GM12878 (cell line): ENCODE data around the gene CD82. TPM values are rescaled to one million over a fixed set of nuclear protein-coding genes. Genes with fewer than 3 reads are reported as not detected.

Source experiments
- ATF7 ChIP-seq: fragments of 450-650 bp; IDR thresholded peaks from 2 replicates; pipeline ENCODE4 v1.6.1; 2016; ENCODE audit warnings: low read depth, mild to moderate bottlenecking
- CREM ChIP-seq: IDR thresholded peaks from 2 replicates; pipeline ENCODE4 v1.6.1; 2014; ENCODE audit warnings: antibody characterized with exemption, low read depth
- E4F1 ChIP-seq: fragments of 450-650 bp; IDR thresholded peaks from 2 replicates; pipeline ENCODE4 v1.6.1; 2018; ENCODE audit warnings: borderline replicate concordance, mild to moderate bottlenecking; ENCODE audit not compliant: partially characterized antibody
- EED ChIP-seq: sonication (generic); IDR thresholded peaks from 2 replicates; pipeline ENCODE4 v1.6.1; 2016; ENCODE audit warnings: antibody characterized with exemption, low read depth
- ESRRA ChIP-seq: IDR thresholded peaks from 2 replicates; pipeline ENCODE4 v1.6.1; 2012; ENCODE audit warnings: mild to moderate bottlenecking, low read length, improper control_type of control experiment
- FOS ChIP-seq: IDR thresholded peaks from 3 replicates; pipeline ENCODE4 v1.6.1; 2011; ENCODE audit warnings: borderline replicate concordance; ENCODE audit not compliant: insufficient read length; ENCODE audit errors: extremely low read depth
- HCFC1 ChIP-seq: fragments of 150-350 bp; IDR thresholded peaks from 2 replicates; pipeline ENCODE4 v1.6.1; 2014; ENCODE audit warnings: low read length
- MLLT1 ChIP-seq: fragments of 450-650 bp; IDR thresholded peaks from 2 replicates; pipeline ENCODE4 v1.6.1; 2016; ENCODE audit warnings: mild to moderate bottlenecking
- RFX5 ChIP-seq: IDR thresholded peaks from 2 replicates; pipeline ENCODE4 v1.6.1; 2011; ENCODE audit warnings: low read depth, low read length, improper control_type of control experiment
- RUNX3 ChIP-seq: IDR thresholded peaks from 2 replicates; pipeline ENCODE4 v1.6.1; 2012; ENCODE audit warnings: low read length, inconsistent platforms
- SRF ChIP-seq, 2 experiments: IDR thresholded peaks; 2 replicates each; pipeline ENCODE4 v1.6.1; 2011; ENCODE audit warnings: low read depth in 2 of 2, low read length in 2 of 2, mild to moderate bottlenecking in 1 of 2, moderate library complexity in 1 of 2
- STAT1 ChIP-seq: fragments of 450-650 bp; conservative IDR thresholded peaks from 2 replicates; pipeline ENCODE4 v1.6.1; 2014; ENCODE audit warnings: antibody characterized with exemption, mild to moderate bottlenecking
- SUZ12 ChIP-seq: fragments of 200-600 bp; sonication (generic); IDR thresholded peaks from one replicate; pipeline ENCODE4 v1.6.1; 2018; ENCODE audit warnings: antibody characterized with exemption, mild to moderate bottlenecking; ENCODE audit not compliant: unreplicated experiment
- TBL1XR1 ChIP-seq: IDR thresholded peaks from 2 replicates; pipeline ENCODE4 v1.6.1; 2012; ENCODE audit warnings: low read depth, low read length, improper control_type of control experiment
- ZZZ3 ChIP-seq: IDR thresholded peaks from 2 replicates; pipeline ENCODE4 v1.6.1; 2011; ENCODE audit warnings: low read depth; ENCODE audit not compliant: control insufficient read depth, insufficient read length
- polyA plus RNA-seq, 11 experiments: library from polyadenylated mRNA; depleted of rRNA in 4 of 11; unstranded in 6 of 11; stranded (reverse) in 5 of 11; fragments of >200 nt; fragmentation: Nextera tagmentation in 4 of 11; fragmentation: Illumina TruSeq in 1 of 11; extraction: Ambion mirVana in 4 of 11; extraction: Trizol in 1 of 11; gene quantifications; 1 replicate in 1 of 11; 2 replicates in 10 of 11; pipeline versions ENCODE4 v1.2.1 to v1.2.3, GENCODE V29; 2011 to 2016; ENCODE audit warnings: inconsistent platforms in 2 of 11, missing spikeins in 2 of 11, low read depth in 1 of 11
- total RNA-seq, 4 experiments: library from RNA; depleted of rRNA in 3 of 4; stranded (reverse); fragments of >200 nt in 3 of 4; fragmentation: Illumina TruSeq in 1 of 4; extraction: Trizol in 1 of 4; gene quantifications; 2 replicates each; pipeline versions ENCODE4 v1.2.1 to v1.2.3, GENCODE V29; 2013 to 2021
- TF ChIP-seq, protein P1 (sequence below): fragments of 450-650 bp; IDR thresholded peaks from 2 replicates; pipeline ENCODE4 v1.6.1; 2018; ENCODE audit warnings: mild to moderate bottlenecking, low read depth, moderate library complexity; ENCODE audit not compliant: partially characterized antibody
- TF ChIP-seq, protein P2 (sequence below): IDR thresholded peaks from 2 replicates; pipeline ENCODE4 v1.6.1; 2012; ENCODE audit warnings: low read depth, low read length, improper control_type of control experiment
- TF ChIP-seq, protein P3 (sequence below): IDR thresholded peaks from 2 replicates; pipeline ENCODE4 v1.6.1; 2011; ENCODE audit warnings: borderline replicate concordance, low read depth, mild to moderate bottlenecking, moderate library complexity, mixed read lengths, low read length; ENCODE audit not compliant: insufficient read depth; ENCODE audit errors: extremely low read length

CD82 gene
- total and polyA plus RNA-seq, 10 of the 15 experiments (the other 5 are each of a cell fraction or from before 2014, with no cell fraction given): 5.2 to 180 (median 84.7) TPM

- TF ChIP-seq E4F1 (no peak), STAT1 (no peak), TBL1XR1 (no peak), SRF (IDR thresholded peaks at IDR 0.05; ENCODE audit: low read depth in 2 of 2, low read length in 2 of 2) (no peak), RUNX3 (peak; percentile 81), FOS (no peak), SUZ12 (no peak), ESRRA (no peak), RFX5 (no peak), MLLT1 (peak; percentile 50; the same call in 1 of the 2 replicates), ATF7 (no peak), CREM (no peak), EED (no peak), ZZZ3 (no peak), HCFC1 (no peak)
- TF ChIP-seq, protein P1, sequence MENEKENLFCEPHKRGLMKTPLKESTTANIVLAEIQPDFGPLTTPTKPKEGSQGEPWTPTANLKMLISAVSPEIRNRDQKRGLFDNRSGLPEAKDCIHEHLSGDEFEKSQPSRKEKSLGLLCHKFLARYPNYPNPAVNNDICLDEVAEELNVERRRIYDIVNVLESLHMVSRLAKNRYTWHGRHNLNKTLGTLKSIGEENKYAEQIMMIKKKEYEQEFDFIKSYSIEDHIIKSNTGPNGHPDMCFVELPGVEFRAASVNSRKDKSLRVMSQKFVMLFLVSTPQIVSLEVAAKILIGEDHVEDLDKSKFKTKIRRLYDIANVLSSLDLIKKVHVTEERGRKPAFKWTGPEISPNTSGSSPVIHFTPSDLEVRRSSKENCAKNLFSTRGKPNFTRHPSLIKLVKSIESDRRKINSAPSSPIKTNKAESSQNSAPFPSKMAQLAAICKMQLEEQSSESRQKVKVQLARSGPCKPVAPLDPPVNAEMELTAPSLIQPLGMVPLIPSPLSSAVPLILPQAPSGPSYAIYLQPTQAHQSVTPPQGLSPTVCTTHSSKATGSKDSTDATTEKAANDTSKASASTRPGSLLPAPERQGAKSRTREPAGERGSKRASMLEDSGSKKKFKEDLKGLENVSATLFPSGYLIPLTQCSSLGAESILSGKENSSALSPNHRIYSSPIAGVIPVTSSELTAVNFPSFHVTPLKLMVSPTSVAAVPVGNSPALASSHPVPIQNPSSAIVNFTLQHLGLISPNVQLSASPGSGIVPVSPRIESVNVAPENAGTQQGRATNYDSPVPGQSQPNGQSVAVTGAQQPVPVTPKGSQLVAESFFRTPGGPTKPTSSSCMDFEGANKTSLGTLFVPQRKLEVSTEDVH: no peak
- TF ChIP-seq, protein P2, sequence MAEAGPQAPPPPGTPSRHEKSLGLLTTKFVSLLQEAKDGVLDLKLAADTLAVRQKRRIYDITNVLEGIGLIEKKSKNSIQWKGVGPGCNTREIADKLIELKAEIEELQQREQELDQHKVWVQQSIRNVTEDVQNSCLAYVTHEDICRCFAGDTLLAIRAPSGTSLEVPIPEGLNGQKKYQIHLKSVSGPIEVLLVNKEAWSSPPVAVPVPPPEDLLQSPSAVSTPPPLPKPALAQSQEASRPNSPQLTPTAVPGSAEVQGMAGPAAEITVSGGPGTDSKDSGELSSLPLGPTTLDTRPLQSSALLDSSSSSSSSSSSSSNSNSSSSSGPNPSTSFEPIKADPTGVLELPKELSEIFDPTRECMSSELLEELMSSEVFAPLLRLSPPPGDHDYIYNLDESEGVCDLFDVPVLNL: no peak
- TF ChIP-seq, protein P3, sequence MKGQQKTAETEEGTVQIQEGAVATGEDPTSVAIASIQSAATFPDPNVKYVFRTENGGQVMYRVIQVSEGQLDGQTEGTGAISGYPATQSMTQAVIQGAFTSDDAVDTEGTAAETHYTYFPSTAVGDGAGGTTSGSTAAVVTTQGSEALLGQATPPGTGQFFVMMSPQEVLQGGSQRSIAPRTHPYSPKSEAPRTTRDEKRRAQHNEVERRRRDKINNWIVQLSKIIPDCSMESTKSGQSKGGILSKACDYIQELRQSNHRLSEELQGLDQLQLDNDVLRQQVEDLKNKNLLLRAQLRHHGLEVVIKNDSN: no peak
These were observed 1.8 kb downstream of the CD82 start (continued) for GRCh38 chr11:44566952-44567875.
